NB4 (cell line): ENCODE measurements around the gene PDLIM7.
A peak's percentile ranks its signal among the peaks of the same experiment; 100 is the strongest.

Experiments used
- DNase-seq: peaks from one replicate; pipeline ENCODE4 v3.0.0; 2010; ENCODE audit warnings: low read depth
- H3K4me3 ChIP-seq: one replicate; pipeline ENCODE4 v1.5.1; 2011; ENCODE audit warnings: mild to moderate bottlenecking, low read depth, low read length, moderate library complexity
- MYC ChIP-seq: IDR thresholded peaks from 2 replicates; pipeline ENCODE4 v1.6.1; 2011; ENCODE audit warnings: low read depth, low read length
- POLR2A ChIP-seq: IDR thresholded peaks from 2 replicates; pipeline ENCODE4 v1.6.1; 2011; ENCODE audit warnings: mild to moderate bottlenecking; ENCODE audit not compliant: insufficient read length; ENCODE audit errors: extremely low read depth
- TF ChIP-seq, protein P1 (sequence below): IDR thresholded peaks from one replicate; pipeline ENCODE4 v1.5.1; 2012; ENCODE audit warnings: low read depth, low read length
- TF ChIP-seq, protein P2 (sequence below): IDR thresholded peaks from 2 replicates; pipeline ENCODE4 v1.6.1; 2011; ENCODE audit warnings: low read depth, low read length

The PDLIM7 gene

DNA sequence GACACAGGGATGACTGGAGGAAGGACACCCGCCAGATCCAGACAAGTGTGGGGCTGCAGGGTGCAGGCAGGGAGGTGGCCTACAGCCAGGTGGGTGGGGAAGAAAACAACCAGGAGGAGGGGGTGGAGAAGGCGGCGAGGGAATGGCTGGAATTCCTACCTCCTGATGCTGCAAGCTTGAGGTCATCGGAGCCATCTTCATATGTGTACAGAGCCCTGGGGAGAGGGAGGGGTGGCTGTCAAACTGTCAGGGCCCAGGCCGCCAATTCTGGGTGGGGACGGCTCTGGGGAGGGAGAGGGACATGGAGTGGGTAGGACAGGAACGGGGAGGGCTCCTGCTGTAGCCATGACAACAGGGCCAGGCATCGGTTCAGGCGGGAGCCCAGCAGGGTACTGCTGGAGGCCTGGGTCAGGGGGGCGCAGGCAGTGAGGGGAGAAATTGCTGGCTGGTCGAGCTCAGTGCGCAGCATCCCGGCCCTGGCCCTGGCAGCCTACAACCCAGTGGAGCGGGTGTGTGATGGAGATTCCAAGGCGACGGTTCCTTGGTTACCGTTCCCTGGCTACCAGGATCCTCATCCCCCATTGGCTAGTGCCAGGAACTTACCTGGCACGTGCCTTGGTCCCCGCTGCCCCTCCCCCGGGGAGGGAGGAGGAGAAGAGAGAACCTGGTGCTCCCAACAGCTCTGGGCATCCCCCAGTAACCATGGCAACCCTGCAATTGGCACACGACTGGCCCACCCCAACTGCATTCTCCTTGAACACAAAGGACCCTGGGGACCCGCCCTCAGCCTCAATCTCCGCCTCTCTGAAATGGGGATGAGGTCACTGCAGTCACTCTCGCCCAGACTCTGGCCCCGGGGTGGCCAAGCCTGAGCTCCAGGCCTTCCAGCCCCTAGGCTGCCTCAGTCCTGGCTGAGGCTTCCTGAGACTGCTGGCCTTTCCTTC, 28.4 kb downstream of the PDLIM7 start:
- TF ChIP-seq, protein P1, sequence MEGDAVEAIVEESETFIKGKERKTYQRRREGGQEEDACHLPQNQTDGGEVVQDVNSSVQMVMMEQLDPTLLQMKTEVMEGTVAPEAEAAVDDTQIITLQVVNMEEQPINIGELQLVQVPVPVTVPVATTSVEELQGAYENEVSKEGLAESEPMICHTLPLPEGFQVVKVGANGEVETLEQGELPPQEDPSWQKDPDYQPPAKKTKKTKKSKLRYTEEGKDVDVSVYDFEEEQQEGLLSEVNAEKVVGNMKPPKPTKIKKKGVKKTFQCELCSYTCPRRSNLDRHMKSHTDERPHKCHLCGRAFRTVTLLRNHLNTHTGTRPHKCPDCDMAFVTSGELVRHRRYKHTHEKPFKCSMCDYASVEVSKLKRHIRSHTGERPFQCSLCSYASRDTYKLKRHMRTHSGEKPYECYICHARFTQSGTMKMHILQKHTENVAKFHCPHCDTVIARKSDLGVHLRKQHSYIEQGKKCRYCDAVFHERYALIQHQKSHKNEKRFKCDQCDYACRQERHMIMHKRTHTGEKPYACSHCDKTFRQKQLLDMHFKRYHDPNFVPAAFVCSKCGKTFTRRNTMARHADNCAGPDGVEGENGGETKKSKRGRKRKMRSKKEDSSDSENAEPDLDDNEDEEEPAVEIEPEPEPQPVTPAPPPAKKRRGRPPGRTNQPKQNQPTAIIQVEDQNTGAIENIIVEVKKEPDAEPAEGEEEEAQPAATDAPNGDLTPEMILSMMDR = no peak
- no peak overlapping the region for H3K4me3 ChIP-seq
- DNase-seq = no peak

DNA sequence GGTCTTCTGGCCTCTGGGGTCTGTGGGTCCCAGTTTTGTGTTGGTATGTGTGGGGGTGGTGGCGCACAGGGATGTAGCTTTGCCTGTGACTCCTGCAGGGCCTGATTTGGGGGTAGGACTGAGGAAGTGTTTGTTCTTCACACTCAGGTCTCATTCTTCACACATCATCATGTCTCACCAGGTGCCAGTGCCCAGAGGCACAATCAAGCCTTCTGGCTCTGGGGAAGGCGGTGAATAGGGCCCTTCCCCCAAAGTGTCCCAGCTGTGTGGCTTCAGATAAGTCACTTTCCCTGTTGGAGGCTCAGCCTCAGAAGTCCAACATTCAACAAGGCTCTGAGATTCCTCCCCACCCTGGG, 29.1 kb downstream of the PDLIM7 start:
- no peak for DNase-seq
- H3K4me3 ChIP-seq = no peak overlapping the region
- TF ChIP-seq, protein P2, sequence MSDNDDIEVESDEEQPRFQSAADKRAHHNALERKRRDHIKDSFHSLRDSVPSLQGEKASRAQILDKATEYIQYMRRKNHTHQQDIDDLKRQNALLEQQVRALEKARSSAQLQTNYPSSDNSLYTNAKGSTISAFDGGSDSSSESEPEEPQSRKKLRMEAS = no peak

DNA sequence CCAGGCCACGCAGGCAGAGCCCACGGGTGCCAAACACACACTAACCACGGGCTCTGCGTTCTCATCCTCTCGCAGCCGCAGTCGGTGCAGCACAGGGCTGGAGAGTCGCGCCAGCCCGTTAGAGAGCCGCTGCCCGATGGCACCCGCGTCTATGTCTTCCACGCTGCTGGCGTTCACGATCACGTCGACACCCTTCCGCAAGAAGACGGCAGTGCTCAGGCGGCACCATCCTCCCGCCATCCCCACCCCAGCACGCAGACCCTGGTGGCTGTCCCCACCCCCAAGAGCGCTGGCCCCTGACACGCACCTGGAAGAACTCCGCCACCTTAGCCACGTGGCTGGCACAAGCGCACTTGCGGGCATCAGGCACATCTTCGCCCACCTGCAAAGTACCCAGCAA, 30.0 kb downstream of the PDLIM7 start:
- TF ChIP-seq, protein P2 = no peak
- TF ChIP-seq MYC (no peak), POLR2A (no peak)
- TF ChIP-seq, protein P1 = no peak
- no peak for DNase-seq
- H3K4me3 ChIP-seq = no peak overlapping the region

DNA sequence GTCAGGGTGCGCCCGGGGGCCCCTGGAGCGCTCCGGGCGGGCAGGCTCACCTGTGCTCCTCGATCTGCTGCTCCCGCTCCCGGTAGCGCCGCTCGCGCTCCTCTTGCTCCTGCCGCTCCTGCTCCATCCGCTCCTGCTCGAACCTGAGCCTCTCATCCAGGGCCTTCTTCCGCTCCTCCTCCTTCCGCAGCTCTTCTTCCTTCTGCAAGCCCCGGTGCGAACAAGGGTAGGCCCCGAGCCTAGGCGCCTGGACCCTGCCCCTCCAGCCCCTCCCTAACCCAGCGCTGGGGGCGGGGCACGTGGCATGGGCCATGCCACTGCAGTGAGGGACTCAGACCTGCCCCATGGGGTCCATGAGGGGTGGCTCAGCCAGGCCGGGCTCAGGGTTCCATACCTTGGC, 30.5 kb downstream of the PDLIM7 start:
- DNase-seq = no peak

DNA sequence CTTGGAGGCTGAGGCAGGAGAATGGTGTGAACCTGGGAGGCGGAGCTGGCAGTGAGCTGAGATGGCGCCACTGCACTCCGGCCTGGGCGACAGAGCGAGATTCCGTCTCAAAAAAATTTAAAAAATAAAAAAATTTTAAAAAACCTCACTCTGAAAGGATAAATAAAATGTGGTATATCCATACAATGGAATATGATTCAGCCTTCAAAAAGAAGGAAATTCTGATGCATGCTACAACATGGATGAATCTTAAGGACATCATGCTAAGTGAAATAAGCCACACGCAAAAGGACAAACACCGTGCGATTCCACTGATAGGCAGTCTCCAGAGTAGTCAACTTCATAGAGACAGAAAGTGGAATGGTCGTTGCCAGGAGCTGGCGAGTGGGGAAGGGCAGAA, 32.4 kb downstream of the PDLIM7 start:
- no peak for DNase-seq
- TF ChIP-seq, protein P2 = no peak
- TF ChIP-seq POLR2A = no peak
- no peak for TF ChIP-seq MYC
- TF ChIP-seq, protein P1 = no peak
- H3K4me3 ChIP-seq = no peak overlapping the region

More for the DNA sequence above, 30.5 kb downstream of the PDLIM7 start:
- TF ChIP-seq, protein P2 = no peak
- TF ChIP-seq POLR2A = no peak
- H3K4me3 ChIP-seq = no peak overlapping the region

DNA sequence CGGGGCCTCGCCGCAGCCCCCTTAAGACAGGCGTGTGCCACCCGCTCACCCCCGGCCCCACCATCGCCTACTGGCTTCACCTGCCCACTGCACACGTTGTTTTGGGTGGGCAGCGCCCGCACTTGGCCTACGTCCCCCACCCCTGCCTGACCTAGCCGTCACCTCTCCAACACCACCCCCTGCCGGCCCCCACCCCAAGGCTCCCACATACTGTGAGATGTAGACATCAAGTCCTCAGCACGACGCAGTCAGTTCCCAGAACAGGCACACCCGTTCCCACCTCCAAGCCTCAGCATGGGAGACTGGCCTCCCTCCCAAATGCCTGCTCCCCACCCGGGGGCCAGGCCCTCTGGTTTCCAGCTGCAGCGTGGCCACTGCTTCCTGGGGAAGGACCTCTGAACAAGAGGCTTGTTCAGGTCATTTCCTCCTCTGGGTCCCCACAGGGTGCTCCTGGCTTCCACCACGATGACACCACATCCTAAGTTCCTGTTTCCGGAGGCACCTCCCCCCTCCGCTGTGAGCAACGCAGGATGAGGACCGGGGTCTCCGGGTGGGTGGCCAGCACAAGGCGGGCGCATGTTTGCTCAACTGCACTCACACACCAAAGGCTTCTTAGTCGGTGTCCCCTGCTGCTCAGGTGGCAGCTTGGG, 35.3 kb downstream of the PDLIM7 start:
- peak; percentile 41 for TF ChIP-seq MYC
- TF ChIP-seq, protein P1 = no peak
- TF ChIP-seq, protein P2 = no peak; the same call in 1 of the 2 replicates
- peak overlapping the region; percentile 48 for H3K4me3 ChIP-seq
- peak; percentile 88 for DNase-seq
